HG03039 (cell line): Measurements from ENCODE around the gene F2RL3.

Experiments used
- ATAC-seq: cut with Tn5 transposase; IDR thresholded peaks from one replicate; pipeline ENCODE4 v1.9.1; 2021; ENCODE audit warnings: mild to moderate bottlenecking, moderate library complexity; ENCODE audit not compliant: unreplicated experiment

Gene F2RL3

GRCh38 chr19:16892868-16893685 is 4.3 kb downstream of the F2RL3 start:
- no peak for ATAC-seq

GRCh38 chr19:16893686-16893989 is 4.8 kb downstream of the F2RL3 start:
- no peak for ATAC-seq

- no peak for ATAC-seq
These were observed 5.3 kb downstream of the F2RL3 start for GRCh38 chr19:16894080-16894479.

- no peak for ATAC-seq
These were observed 6.8 kb downstream of the F2RL3 start for GRCh38 chr19:16895467-16896145.

- ATAC-seq, result peak; percentile 25
These were observed 7.6 kb downstream of the F2RL3 start for GRCh38 chr19:16896146-16897028.

GRCh38 chr19:16897029-16897855 is 8.4 kb downstream of the F2RL3 start:
- ATAC-seq, result peak; percentile 37

GRCh38 chr19:16897856-16898161 is 9.0 kb downstream of the F2RL3 start:
- no peak for ATAC-seq

- no peak for ATAC-seq
These were observed 9.7 kb downstream of the F2RL3 start for GRCh38 chr19:16898361-16899015.

GRCh38 chr19:16899566-16900075 is 10.8 kb downstream of the F2RL3 start:
- ATAC-seq, result no peak

- no peak for ATAC-seq
These were observed 12.8 kb downstream of the F2RL3 start for GRCh38 chr19:16901491-16902175.

- ATAC-seq, result no peak
These were observed 13.7 kb downstream of the F2RL3 start for GRCh38 chr19:16902545-16902944.

GRCh38 chr19:16903347-16903746 is 14.5 kb downstream of the F2RL3 start:
- ATAC-seq, result no peak

- ATAC-seq, result no peak
These were observed 15.8 kb downstream of the F2RL3 start for GRCh38 chr19:16904599-16904998.

GRCh38 chr19:16908759-16909158 is 20.0 kb downstream of the F2RL3 start:
- ATAC-seq, result no peak

- ATAC-seq, result no peak
These were observed 22.2 kb downstream of the F2RL3 start for GRCh38 chr19:16911046-16911445.

- no peak for ATAC-seq
These were observed 24.0 kb downstream of the F2RL3 start for GRCh38 chr19:16912780-16913179.

GRCh38 chr19:16914421-16914820 is 25.6 kb downstream of the F2RL3 start:
- ATAC-seq, result no peak

- no peak for ATAC-seq
These were observed 26.3 kb downstream of the F2RL3 start for GRCh38 chr19:16915135-16915534.

GRCh38 chr19:16915734-16916133 is 26.9 kb downstream of the F2RL3 start:
- ATAC-seq, result no peak

- no peak for ATAC-seq
These were observed 28.6 kb downstream of the F2RL3 start for GRCh38 chr19:16917401-16917800.
